SK-N-SH treated with all-trans-retinoic acid at 6 μM for 48 hours (cell line): ENCODE measurements around the gene RAB7A.

Experiments used
- ATAC-seq: fragments of 200-7000 bp; cut with Tn5 transposase; 3 replicates; pipeline ENCODE4 v1.9.1; 2020; ENCODE audit warnings: mild to moderate bottlenecking, moderate library complexity
- ARNTL ChIP-seq: fragments of 450-650 bp; formaldehyde crosslinking; IDR thresholded peaks from 2 replicates; pipeline ENCODE4 v1.5.0; 2020; ENCODE audit warnings: low read depth, mild to moderate bottlenecking, moderate library complexity, borderline replicate concordance
- BACH2 ChIP-seq: fragments of 250-450 bp; sonication (Bioruptor Pico); IDR thresholded peaks from 2 replicates; pipeline ENCODE4 v1.9.0; 2021; ENCODE audit warnings: mild to moderate bottlenecking, borderline replicate concordance
- CREB5 ChIP-seq: fragments of 250-450 bp; sonication (Bioruptor Pico); IDR thresholded peaks from 2 replicates; pipeline ENCODE4 v1.5.1; 2020; ENCODE audit warnings: low read depth, mild to moderate bottlenecking, moderate library complexity
- CSDC2 ChIP-seq: fragments of 250-450 bp; sonication (Bioruptor Pico); IDR thresholded peaks from 2 replicates; pipeline ENCODE4 v1.5.0; 2020; ENCODE audit warnings: mild to moderate bottlenecking, moderate library complexity
- CSRNP3 ChIP-seq: fragments of 250-450 bp; sonication (Bioruptor Pico); IDR thresholded peaks from 2 replicates; pipeline ENCODE4 v1.5.1; 2021; ENCODE audit warnings: mild to moderate bottlenecking, moderate library complexity
- ESRRG ChIP-seq: fragments of 250-450 bp; sonication (Bioruptor Pico); IDR thresholded peaks from 2 replicates; pipeline ENCODE4 v1.6.1; 2021; ENCODE audit warnings: mild to moderate bottlenecking
- GLIS3 ChIP-seq: fragments of 250-450 bp; sonication (Bioruptor Pico); IDR thresholded peaks from 2 replicates; pipeline ENCODE4 v1.5.0; 2020; ENCODE audit warnings: mild to moderate bottlenecking, moderate library complexity
- ISL1 ChIP-seq: fragments of 250-450 bp; sonication (Bioruptor Pico); IDR thresholded peaks from 2 replicates; pipeline ENCODE4 v2.1.2; 2022; ENCODE audit warnings: mild to moderate bottlenecking, moderate library complexity
- OSR1 ChIP-seq: fragments of 250-450 bp; sonication (Bioruptor Pico); IDR thresholded peaks from 2 replicates; pipeline ENCODE4 v1.8.0; 2022; ENCODE audit warnings: moderate library complexity, mild to moderate bottlenecking, inconsistent platforms
- PATZ1 ChIP-seq: fragments of 250-450 bp; sonication (Bioruptor Pico); IDR thresholded peaks from 2 replicates; pipeline ENCODE4 v1.8.0; 2020; ENCODE audit warnings: mild to moderate bottlenecking, moderate library complexity, borderline replicate concordance
- POU6F1 ChIP-seq: fragments of 250-450 bp; sonication (Bioruptor Pico); IDR thresholded peaks from 2 replicates; pipeline ENCODE4 v1.8.0; 2021; ENCODE audit warnings: low read depth, mild to moderate bottlenecking, moderate library complexity, borderline replicate concordance
- RARB ChIP-seq: fragments of 250-450 bp; sonication (Bioruptor Pico); IDR thresholded peaks from 2 replicates; pipeline ENCODE4 v1.8.0; 2021; ENCODE audit warnings: mild to moderate bottlenecking, moderate library complexity
- SNAI2 ChIP-seq: fragments of 250-450 bp; sonication (Bioruptor Pico); IDR thresholded peaks from 2 replicates; pipeline ENCODE4 v1.5.0; 2020; ENCODE audit warnings: mild to moderate bottlenecking, moderate library complexity
- TCF4 ChIP-seq: fragments of 250-450 bp; sonication (Bioruptor Pico); IDR thresholded peaks from 2 replicates; pipeline ENCODE4 v1.8.0; 2021; ENCODE audit warnings: mild to moderate bottlenecking, moderate library complexity, borderline replicate concordance
- TOX ChIP-seq: fragments of 250-450 bp; sonication (Bioruptor Pico); IDR thresholded peaks from 2 replicates; pipeline ENCODE4 v1.8.0; 2021; ENCODE audit warnings: mild to moderate bottlenecking, moderate library complexity, borderline replicate concordance
- TSHZ2 ChIP-seq: fragments of 250-450 bp; sonication (Bioruptor Pico); IDR thresholded peaks from 2 replicates; pipeline ENCODE4 v1.5.0; 2020; ENCODE audit warnings: mild to moderate bottlenecking, moderate library complexity
- ZFP3 ChIP-seq: fragments of 250-450 bp; sonication (Bioruptor Pico); IDR thresholded peaks from 2 replicates; pipeline ENCODE4 v1.5.0; 2020; ENCODE audit warnings: mild to moderate bottlenecking, moderate library complexity
- ZFP30 ChIP-seq: fragments of 450-650 bp; formaldehyde crosslinking; IDR thresholded peaks from 2 replicates; pipeline ENCODE4 v1.5.0; 2022; ENCODE audit warnings: mild to moderate bottlenecking, moderate library complexity
- ZNF565 ChIP-seq: fragments of 450-650 bp; formaldehyde crosslinking; conservative IDR thresholded peaks from 2 replicates; pipeline ENCODE4 v1.5.0; 2020; ENCODE audit warnings: low read depth, mild to moderate bottlenecking, moderate library complexity
- ZNF70 ChIP-seq: fragments of 450-650 bp; formaldehyde crosslinking; IDR thresholded peaks from 2 replicates; pipeline ENCODE4 v1.5.0; 2020; ENCODE audit warnings: mild to moderate bottlenecking, moderate library complexity
- ZNF8 ChIP-seq: fragments of 450-650 bp; formaldehyde crosslinking; IDR thresholded peaks from 2 replicates; pipeline ENCODE4 v1.5.0; 2020; ENCODE audit warnings: mild to moderate bottlenecking, moderate library complexity

RAB7A gene

GRCh38 chr3:128799653-128800052 is 73.7 kb downstream of the RAB7A start:
- ATAC-seq = no peak
- no peak for TF ChIP-seq ZFP30

- ATAC-seq = no peak
- TF ChIP-seq CREB5 (CRISPR knock-in tag) = no peak
- no peak for TF ChIP-seq TOX (CRISPR knock-in tag)
- no peak for TF ChIP-seq RARB (CRISPR knock-in tag)
- no peak for TF ChIP-seq ESRRG (CRISPR knock-in tag)
- TF ChIP-seq ZNF70 = no peak
- no peak for TF ChIP-seq CSRNP3 (CRISPR knock-in tag)
- TF ChIP-seq BACH2 (CRISPR knock-in tag) = no peak
- no peak for TF ChIP-seq TCF4
- TF ChIP-seq ZNF8 (CRISPR knock-in tag) = no peak
- TF ChIP-seq ZFP3 (CRISPR knock-in tag) = no peak
- TF ChIP-seq ARNTL (CRISPR knock-in tag) = no peak
- no peak for TF ChIP-seq POU6F1 (CRISPR knock-in tag)
- no peak for TF ChIP-seq OSR1 (CRISPR knock-in tag)
- no peak for TF ChIP-seq CSDC2 (CRISPR knock-in tag)
- no peak for TF ChIP-seq ZNF565 (CRISPR knock-in tag)
- TF ChIP-seq PATZ1 = no peak
- TF ChIP-seq ZFP30 = no peak
- TF ChIP-seq GLIS3 = no peak
These were observed 74.5 kb downstream of the RAB7A start for GRCh38 chr3:128800241-128801187.

GRCh38 chr3:128801779-128802380 is 75.9 kb downstream of the RAB7A start:
- peak; percentile 14; the same call in 1 of the 3 replicates for ATAC-seq
- TF ChIP-seq PATZ1 (no peak), SNAI2 (CRISPR knock-in tag) (no peak), BACH2 (CRISPR knock-in tag) (no peak), OSR1 (CRISPR knock-in tag) (no peak), GLIS3 (no peak), TOX (CRISPR knock-in tag) (no peak), ZNF8 (CRISPR knock-in tag) (no peak), ARNTL (CRISPR knock-in tag) (no peak), CSDC2 (CRISPR knock-in tag) (no peak), ZFP3 (CRISPR knock-in tag) (no peak), ZFP30 (no peak), ZNF565 (CRISPR knock-in tag) (no peak), ISL1 (CRISPR knock-in tag) (no peak), TSHZ2 (CRISPR knock-in tag) (no peak), RARB (CRISPR knock-in tag) (no peak), TCF4 (no peak), ESRRG (CRISPR knock-in tag) (no peak), POU6F1 (CRISPR knock-in tag) (no peak)
